Uterus (tissue), 4 donors: ENCODE measurements around the gene INO80C. TPM values are rescaled to one million over a fixed set of nuclear protein-coding genes. Genes with fewer than 3 reads are reported as not detected.

ENCODE experiments used
- DNase-seq, 2 donors: peaks; one replicate each; pipeline ENCODE4 v3.0.0-alpha.2; 2019 to 2020
- H3K27ac ChIP-seq, 2 donors: fragments of 200-600 bp; sonication (generic); 1 replicate in 1 of 2; 2 replicates in 1 of 2; pipeline ENCODE4 v1.5.1; 2016 to 2018
- H3K27me3 ChIP-seq, 2 donors: fragments of 200-600 bp; sonication (generic); one replicate each; pipeline ENCODE4 v1.5.1; 2018 to 2019; ENCODE audit warnings: control low read depth in 1 of 2
- H3K36me3 ChIP-seq, 2 donors: fragments of 200-600 bp; sonication (generic); one replicate each; pipeline ENCODE4 v1.5.1; 2019; ENCODE audit warnings: control low read depth in 1 of 2
- H3K4me1 ChIP-seq, 2 donors: fragments of 200-600 bp; sonication (generic); one replicate each; pipeline ENCODE4 v1.5.1; 2018 to 2019; ENCODE audit warnings: control low read depth in 1 of 2
- H3K4me3 ChIP-seq, 2 donors: fragments of 200-600 bp; sonication (generic); 1 replicate in 1 of 2; 2 replicates in 1 of 2; pipeline ENCODE4 v1.5.1; 2018 to 2019; ENCODE audit warnings: mild to moderate bottlenecking in 1 of 2
- H3K9me3 ChIP-seq, 2 donors: fragments of 200-600 bp; sonication (generic); one replicate each; pipeline ENCODE4 v1.5.1; 2019; ENCODE audit warnings: control low read depth in 1 of 2
- CTCF ChIP-seq, 4 experiments: fragments of 200-600 bp in 2 of 4; fragments of 450-650 bp in 2 of 4; sonication (generic) in 2 of 4; IDR thresholded peaks; one replicate each; pipeline ENCODE4 v1.5.1; 2016 to 2019; ENCODE audit warnings: antibody characterized with exemption in 4 of 4, mild to moderate bottlenecking in 2 of 4, moderate library complexity in 1 of 4
- POLR2A ChIP-seq, 2 donors: fragments of 450-650 bp; IDR thresholded peaks; one replicate each; pipeline ENCODE4 v1.6.1; 2016; ENCODE audit warnings: antibody characterized with exemption in 2 of 2, mild to moderate bottlenecking in 1 of 2, moderate library complexity in 1 of 2
- intact Hi-C: fragments of 100-400 bp; cut with DNase I; formaldehyde crosslinking; loops from one replicate; pipeline ENCODE4 v1.15.1; 2023; ENCODE audit warnings: low total_unique reads
- total RNA-seq, 4 donors: library from RNA; depleted of rRNA in 3 of 4; stranded (reverse); fragments of >200 nt in 3 of 4; gene quantifications; one replicate each; pipeline versions ENCODE4 v1.1.0 to v1.2.4, GENCODE V29; 2014 to 2023
- donor health status: DM: yes; HTN: yes; CAD: no.

The INO80C gene
- total RNA-seq, 4 donors from 2014 or later: 0.26 to 14.9 (median 7.0) TPM; not detected in 1

- Histone ChIP-seq H3K27me3 (no peaks in the 10 kb centered on the region), H3K4me3 (no peak overlapping the region), H3K9me3 (no peaks in the 10 kb centered on the region), H3K36me3 (no peaks in the 10 kb centered on the region), H3K27ac (no peak overlapping the region), H3K4me1 (no peaks in the 10 kb centered on the region)
- TF ChIP-seq POLR2A (IDR thresholded peaks at IDR 0.05) (no peak), CTCF (IDR thresholded peaks at IDR 0.05) (no peak)
- intact Hi-C loops: no loop called here
- no peak for DNase-seq
These were observed 24.6 kb upstream of the INO80C start for GRCh38 chr18:35522130-35522959.

GRCh38 chr18:35521133-35521532 lies 23.4 kb upstream of the INO80C start:
- no peaks in the 10 kb centered on the region for H3K4me1 ChIP-seq
- no peaks in the 10 kb centered on the region for H3K36me3 ChIP-seq
- no peaks in the 10 kb centered on the region for H3K27me3 ChIP-seq
- intact Hi-C loops: no loop called here
- no peak for TF ChIP-seq CTCF (IDR thresholded peaks at IDR 0.05)
- TF ChIP-seq POLR2A (IDR thresholded peaks at IDR 0.05): no peak
- no peak for DNase-seq
- no peak overlapping the region for H3K4me3 ChIP-seq
- no peak overlapping the region for H3K27ac ChIP-seq
- H3K9me3 ChIP-seq: no peaks in the 10 kb centered on the region

GRCh38 chr18:35519148-35519899 lies 21.6 kb upstream of the INO80C start:
- Histone ChIP-seq H3K4me1 (no peaks in the 10 kb centered on the region), H3K36me3 (no peaks in the 10 kb centered on the region), H3K27me3 (no peaks in the 10 kb centered on the region), H3K9me3 (no peaks in the 10 kb centered on the region), H3K4me3 (no peak overlapping the region), H3K27ac (no peak overlapping the region)
- DNase-seq: no peak
- intact Hi-C loops: no loop called here
- TF ChIP-seq CTCF (IDR thresholded peaks at IDR 0.05) (no peak), POLR2A (IDR thresholded peaks at IDR 0.05) (no peak)

GRCh38 chr18:35517715-35518114 lies 20.0 kb upstream of the INO80C start:
- H3K4me1 ChIP-seq: no peaks in the 10 kb centered on the region
- TF ChIP-seq CTCF (IDR thresholded peaks at IDR 0.05) (no peak), POLR2A (IDR thresholded peaks at IDR 0.05) (no peak)
- no peak overlapping the region for H3K27ac ChIP-seq
- no peaks in the 10 kb centered on the region for H3K9me3 ChIP-seq
- H3K4me3 ChIP-seq: no peak overlapping the region
- intact Hi-C loops: no loop called here
- no peaks in the 10 kb centered on the region for H3K36me3 ChIP-seq
- no peaks in the 10 kb centered on the region for H3K27me3 ChIP-seq
- no peak for DNase-seq

- Histone ChIP-seq H3K4me1 (no peaks in the 10 kb centered on the region), H3K9me3 (no peaks in the 10 kb centered on the region), H3K27ac (no peak overlapping the region), H3K4me3 (no peak overlapping the region), H3K27me3 (no peaks in the 10 kb centered on the region), H3K36me3 (no peaks in the 10 kb centered on the region)
- DNase-seq: no peak
- TF ChIP-seq CTCF (IDR thresholded peaks at IDR 0.05): no peak
- intact Hi-C loops: no loop called here
These were observed 19.0 kb upstream of the INO80C start for GRCh38 chr18:35516789-35517188.
